Omental fat pad (tissue), 4 donors: ENCODE results near the gene XCR1. TPM values are rescaled to one million over a fixed set of nuclear protein-coding genes. Genes with fewer than 3 reads are reported as not detected.
A peak's percentile ranks its signal among the peaks of the same experiment; 100 is the strongest.

ENCODE experiments used
- ATAC-seq: fragments of 150-250 bp; one replicate; pipeline ENCODE4 v1.9.1; 2016; ENCODE audit warnings: mild to moderate bottlenecking, moderate library complexity; ENCODE audit not compliant: low FRiP score
- DNase-seq: peaks from one replicate; pipeline ENCODE4 v3.0.0-alpha.2; 2019; ENCODE audit warnings: low spot score
- total RNA-seq, 4 donors: library from RNA; depleted of rRNA; stranded (reverse); fragments of >200 nt; gene quantifications; one replicate each; pipeline ENCODE4 v1.1.0, GENCODE V29; 2016
- TF ChIP-seq, protein P1 (sequence below), 3 donors: fragments of 450-650 bp; IDR thresholded peaks; one replicate each; pipeline ENCODE4 v1.5.1; 2016 to 2017; ENCODE audit warnings: antibody characterized with exemption in 3 of 3, mild to moderate bottlenecking in 3 of 3, moderate library complexity in 2 of 3

The XCR1 gene
- total RNA-seq, 4 donors from 2014 or later, result 0.06 to 0.12 (median 0.09) TPM; not detected in 1

DNA sequence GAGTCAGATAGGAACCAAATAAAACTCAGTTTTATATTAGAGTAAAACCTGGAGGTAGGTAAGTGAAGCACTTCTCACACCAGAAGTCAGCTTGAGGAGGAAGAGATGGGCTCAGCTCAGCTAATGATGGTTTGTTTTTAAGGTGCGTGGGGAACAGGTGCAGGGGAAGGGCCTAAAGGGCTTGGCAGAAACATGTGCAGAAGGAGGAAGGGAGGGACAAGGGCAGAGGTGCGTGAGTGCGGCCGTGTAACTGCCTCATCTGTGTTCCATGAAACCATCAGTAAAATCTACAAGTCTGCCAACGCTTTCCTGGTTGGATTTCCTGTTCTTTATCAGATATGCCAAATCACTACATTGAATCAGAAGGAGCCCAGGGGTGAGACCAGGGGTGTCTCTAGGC, 51.6 kb downstream of the XCR1 start:
- TF ChIP-seq, protein P1, sequence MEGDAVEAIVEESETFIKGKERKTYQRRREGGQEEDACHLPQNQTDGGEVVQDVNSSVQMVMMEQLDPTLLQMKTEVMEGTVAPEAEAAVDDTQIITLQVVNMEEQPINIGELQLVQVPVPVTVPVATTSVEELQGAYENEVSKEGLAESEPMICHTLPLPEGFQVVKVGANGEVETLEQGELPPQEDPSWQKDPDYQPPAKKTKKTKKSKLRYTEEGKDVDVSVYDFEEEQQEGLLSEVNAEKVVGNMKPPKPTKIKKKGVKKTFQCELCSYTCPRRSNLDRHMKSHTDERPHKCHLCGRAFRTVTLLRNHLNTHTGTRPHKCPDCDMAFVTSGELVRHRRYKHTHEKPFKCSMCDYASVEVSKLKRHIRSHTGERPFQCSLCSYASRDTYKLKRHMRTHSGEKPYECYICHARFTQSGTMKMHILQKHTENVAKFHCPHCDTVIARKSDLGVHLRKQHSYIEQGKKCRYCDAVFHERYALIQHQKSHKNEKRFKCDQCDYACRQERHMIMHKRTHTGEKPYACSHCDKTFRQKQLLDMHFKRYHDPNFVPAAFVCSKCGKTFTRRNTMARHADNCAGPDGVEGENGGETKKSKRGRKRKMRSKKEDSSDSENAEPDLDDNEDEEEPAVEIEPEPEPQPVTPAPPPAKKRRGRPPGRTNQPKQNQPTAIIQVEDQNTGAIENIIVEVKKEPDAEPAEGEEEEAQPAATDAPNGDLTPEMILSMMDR (IDR thresholded peaks at IDR 0.05), result no peak
- no peak for ATAC-seq
- DNase-seq, result no peak

DNA sequence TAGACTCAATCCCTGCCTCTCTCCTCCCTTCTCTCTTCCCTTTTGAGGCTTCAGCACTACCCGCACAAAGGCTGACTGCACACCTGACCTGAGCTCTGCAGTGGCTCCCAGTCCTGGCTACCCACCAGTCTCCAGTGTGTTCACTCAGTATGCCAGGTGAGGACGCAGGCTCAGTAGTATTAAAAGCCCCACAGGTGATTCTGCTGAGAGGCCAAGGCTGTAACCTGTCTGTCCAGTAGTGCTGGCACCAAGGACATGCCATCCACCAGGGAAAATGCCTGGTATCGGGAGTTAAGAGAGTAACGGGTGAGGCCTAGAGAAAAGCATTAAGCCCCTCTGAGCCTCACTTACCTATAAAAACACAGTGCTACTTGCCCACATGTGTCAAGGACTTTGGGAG, 52.6 kb downstream of the XCR1 start:
- DNase-seq (no peak), ATAC-seq (no peak)
- TF ChIP-seq, protein P1 (IDR thresholded peaks at IDR 0.05), result no peak

DNA sequence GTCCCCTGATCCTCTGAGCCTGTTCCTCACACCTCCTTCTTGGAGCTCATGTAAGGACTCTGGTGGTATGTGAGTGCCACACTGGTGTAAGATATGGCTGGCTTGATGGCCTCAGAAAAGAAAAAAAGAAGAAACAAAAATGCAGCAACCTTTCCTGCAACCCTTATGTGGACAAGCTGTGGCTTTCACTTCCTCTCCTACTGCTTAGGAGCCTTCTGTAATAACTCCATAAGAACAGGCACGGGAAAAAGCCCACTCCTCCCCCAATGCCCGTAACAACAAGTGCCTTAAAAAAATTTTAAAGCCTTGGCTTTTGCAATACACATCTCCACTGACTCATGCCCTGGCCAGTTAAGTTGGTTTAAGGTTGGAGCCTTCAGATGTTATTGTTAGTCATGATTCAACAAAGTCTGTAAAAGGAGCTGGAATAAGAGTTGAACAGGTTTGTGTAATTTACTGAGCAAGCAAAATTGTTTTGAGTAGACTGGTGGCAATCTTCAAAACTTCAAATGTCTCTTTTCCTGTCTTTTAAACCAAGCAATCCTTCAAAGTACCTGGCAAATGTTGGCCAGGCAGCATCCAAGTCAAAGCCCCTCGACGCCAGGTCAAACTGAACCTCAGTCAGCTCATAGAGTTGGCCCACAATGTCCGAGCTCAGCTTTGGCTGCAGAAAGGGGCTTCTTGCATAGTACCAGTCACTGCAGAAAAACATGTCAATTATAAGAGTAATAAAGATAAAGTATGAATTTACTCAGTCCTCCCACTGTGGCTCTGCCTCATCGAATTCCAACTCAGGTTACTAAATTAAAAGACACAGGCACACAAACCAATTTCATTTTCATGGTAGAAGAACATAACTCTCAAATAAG, 54.5 kb downstream of the XCR1 start:
- ATAC-seq (peak; percentile 93), DNase-seq (no peak)
- TF ChIP-seq, protein P1 (IDR thresholded peaks at IDR 0.05), result no peak

DNA sequence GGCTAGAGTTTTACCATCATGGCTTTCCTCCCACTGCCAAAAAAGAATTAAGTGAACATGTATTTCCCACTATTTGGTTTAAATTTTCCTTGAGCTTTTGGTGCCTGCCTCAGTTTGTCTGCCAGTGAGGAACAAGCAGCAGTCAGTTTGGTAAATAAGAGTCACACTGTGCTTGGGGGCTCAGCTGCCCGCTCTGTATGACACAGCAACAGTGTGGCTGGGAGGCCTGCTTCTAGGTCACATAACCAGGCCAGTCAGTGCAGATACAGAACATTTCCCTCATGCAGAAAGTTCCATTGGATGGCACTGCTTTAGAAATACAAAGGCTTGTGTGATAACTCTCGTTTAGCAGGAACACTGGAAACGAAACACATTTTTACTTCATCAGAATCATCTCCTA, 57.3 kb downstream of the XCR1 start:
- no peak for ATAC-seq
- TF ChIP-seq, protein P1 (IDR thresholded peaks at IDR 0.05), result no peak

DNA sequence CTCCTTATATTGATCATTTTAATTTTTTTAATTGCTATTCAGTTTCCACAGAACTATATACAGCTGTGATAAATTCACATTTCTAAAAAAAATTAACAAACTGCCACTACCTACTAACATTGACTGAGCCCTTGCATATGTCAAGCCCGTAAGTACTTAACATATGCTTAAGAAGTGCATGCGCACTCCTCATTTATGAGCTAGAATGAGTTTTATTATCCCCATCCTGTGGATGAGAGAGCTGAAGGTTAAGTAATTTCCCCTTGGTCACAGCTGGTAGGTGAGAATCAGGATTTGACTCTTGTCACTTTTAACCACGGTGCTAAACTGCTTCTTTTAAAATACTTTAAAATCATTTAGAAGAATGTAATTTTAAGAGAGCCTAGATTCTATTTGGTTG, 58.2 kb downstream of the XCR1 start:
- no peak for ATAC-seq
- DNase-seq, result no peak

More for the DNA sequence above, 57.3 kb downstream of the XCR1 start:
- DNase-seq, result no peak

DNA sequence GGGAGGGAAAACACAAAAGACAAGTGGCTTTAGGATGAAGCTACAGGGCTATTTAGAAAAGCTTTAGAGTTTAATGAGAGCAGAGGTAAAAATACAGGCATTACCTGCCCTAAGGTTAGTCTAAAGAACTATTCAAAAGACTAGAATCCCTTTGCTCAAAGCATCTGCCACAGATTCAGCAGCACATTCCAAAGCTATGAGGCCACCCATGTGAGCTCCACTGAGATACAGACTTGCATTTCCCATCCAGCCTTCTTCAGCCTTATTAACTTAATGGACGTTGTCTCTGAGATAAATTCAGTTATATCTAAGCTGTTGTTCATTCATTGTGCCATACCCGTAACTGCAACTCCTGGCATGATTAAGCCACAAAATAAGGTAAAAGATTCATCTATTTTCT, 58.6 kb downstream of the XCR1 start:
- ATAC-seq, result no peak
- TF ChIP-seq, protein P1 (IDR thresholded peaks at IDR 0.05), result no peak
- DNase-seq, result no peak

More for the DNA sequence above, 58.2 kb downstream of the XCR1 start:
- TF ChIP-seq, protein P1 (IDR thresholded peaks at IDR 0.05), result no peak

DNA sequence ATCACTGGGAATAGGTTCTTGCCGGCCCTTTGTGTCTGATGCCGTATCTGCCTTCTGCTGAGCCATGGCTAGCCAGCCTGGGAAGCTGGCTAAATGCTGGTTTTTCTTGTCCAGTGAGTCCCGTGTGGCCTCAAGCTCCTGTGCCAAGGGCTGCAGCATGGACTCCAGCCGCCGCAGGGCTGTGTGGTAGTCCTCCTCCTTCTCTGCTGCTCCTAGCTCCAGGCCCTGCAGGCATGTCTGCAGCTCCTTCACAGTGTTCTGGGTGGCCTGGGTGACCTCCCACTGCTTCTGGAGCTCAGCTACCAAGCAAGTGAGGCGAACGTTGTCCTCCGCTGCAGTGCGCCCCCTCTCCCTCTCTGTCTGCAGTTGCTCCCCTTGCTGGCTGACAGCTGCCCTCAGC, 59.1 kb downstream of the XCR1 start:
- TF ChIP-seq, protein P1 (IDR thresholded peaks at IDR 0.05), result no peak
- DNase-seq (no peak), ATAC-seq (no peak)
